Lung (tissue), 12 donors: Measurements from ENCODE around the gene EPC1. TPM values are rescaled to one million over a fixed set of nuclear protein-coding genes. Genes with fewer than 3 reads are reported as not detected.
"Not testable (repeated sequence)": the region's sequence is repeated elsewhere in the genome, so short reads cannot be mapped to it uniquely, and the experiment has no call there.

ENCODE experiments used
- ATAC-seq: fragments of 200-7000 bp; cut with Tn5 transposase; one replicate; pipeline ENCODE4 v1.9.1; 2020; ENCODE audit warnings: moderate number of reproducible peaks; ENCODE audit not compliant: insufficient read depth, low FRiP score
- DNase-seq, 3 donors: peaks; one replicate each; pipeline ENCODE4 v3.0.0-alpha.2; 2013 to 2017
- H3K27ac ChIP-seq, 2 donors: one replicate each; pipeline ENCODE4 v1.5.1; 2013; ENCODE audit warnings: mild to moderate bottlenecking in 2 of 2, moderate library complexity in 2 of 2, control low read depth in 1 of 2, inconsistent platforms in 1 of 2, low read depth in 1 of 2, low read length in 1 of 2
- H3K27me3 ChIP-seq, 3 donors: one replicate each; pipeline ENCODE4 v1.5.1; 2013; ENCODE audit warnings: low read length in 2 of 3; ENCODE audit not compliant: control insufficient read depth in 3 of 3, insufficient read depth in 3 of 3
- H3K36me3 ChIP-seq, 4 donors: one replicate each; pipeline ENCODE4 v1.5.1; 2013; ENCODE audit warnings: low read length in 4 of 4, mild to moderate bottlenecking in 1 of 4, moderate library complexity in 1 of 4; ENCODE audit not compliant: control insufficient read depth in 4 of 4, insufficient read depth in 4 of 4
- H3K4me1 ChIP-seq, 5 donors: one replicate each; pipeline ENCODE4 v1.5.1; 2013; ENCODE audit warnings: low read length in 5 of 5, mild to moderate bottlenecking in 2 of 5, moderate library complexity in 1 of 5; ENCODE audit not compliant: control insufficient read depth in 5 of 5, insufficient read depth in 5 of 5
- H3K4me3 ChIP-seq: one replicate; pipeline ENCODE4 v1.5.1; 2013; ENCODE audit warnings: mild to moderate bottlenecking, control low read depth, moderate library complexity
- H3K9ac ChIP-seq, 2 donors: one replicate each; pipeline ENCODE4 v1.5.1; 2013; ENCODE audit warnings: low read length in 2 of 2, control low read depth in 1 of 2; ENCODE audit not compliant: insufficient read depth in 1 of 2
- H3K9me3 ChIP-seq, 4 donors: one replicate each; pipeline ENCODE4 v1.5.1; 2013; ENCODE audit warnings: low read length in 3 of 4, mild to moderate bottlenecking in 1 of 4, moderate library complexity in 1 of 4; ENCODE audit not compliant: control insufficient read depth in 4 of 4, insufficient read depth in 3 of 4
- CTCF ChIP-seq: IDR thresholded peaks from 2 replicates; pipeline ENCODE4 v1.5.1; 2012; ENCODE audit warnings: mild to moderate bottlenecking; ENCODE audit errors: control extremely low read depth, extremely low read depth
- WGBS, 2 donors: extraction: QIAGEN DNeasy Blood & Tissue Kit; methylation state at CpG; one replicate each; pipeline ENCODE4 v1.1.7; 2013; 5-methylcytosine and 5-hydroxymethylcytosine counted together
- polyA plus RNA-seq, 2 donors: library from polyadenylated mRNA; stranded (reverse); fragments of 200-250 nt; gene quantifications; one replicate each; pipeline ENCODE4 v1.2.1, GENCODE V29; 2013
- total RNA-seq, 2 donors: library from RNA; depleted of rRNA in 1 of 2; stranded (reverse); fragments of >200 nt in 1 of 2; gene quantifications; one replicate each; pipeline ENCODE4 v1.2.1, GENCODE V29; 2014 to 2021
- donor health status: control.
- donor health status: control.
- donor health status: Bipolar disorder and iron deficiency.
- donor health status: healthy.
- donor health status: DM: yes; HTN: yes; CAD: no.

Gene EPC1
- total and polyA plus RNA-seq, 4 donors, result 13.2 to 109 (median 26.0) TPM

GRCh38 chr10:32367793-32368453 lies 21.0 kb upstream of the EPC1 start:
- Histone ChIP-seq H3K27me3 (no peaks in the 10 kb centered on the region), H3K27ac (peak overlapping the region in 1 of 2 donors; percentile 57), H3K4me3 (no peak overlapping the region), H3K4me1 (peaks cover 0 to 10% (median 3%) of the 10 kb centered on the region in 5 donors), H3K9me3 (no peaks in the 10 kb centered on the region), H3K9ac (no peak overlapping the region), H3K36me3 (peaks cover 0 to 10% (median 0%) of the 10 kb centered on the region in 4 donors)
- ATAC-seq, result peak; percentile 81
- whole genome bisulfite sequencing, 2 donors, result 35 to 36% methylated on average over 7 of the region's 7 CpGs
- peak; percentile 73 for TF ChIP-seq CTCF
- DNase-seq, result peak; percentile 74 to 86 (median 85)

- 52 to 59% methylated on average over 3 of the region's 3 CpGs for WGBS, 2 donors
- no peak for TF ChIP-seq CTCF
- DNase-seq, result no peak
- H3K9ac ChIP-seq, result no peak overlapping the region
- H3K4me1 ChIP-seq, result peaks cover 0 to 10% (median 5%) of the 10 kb centered on the region in 5 donors
- H3K4me3 ChIP-seq, result no peak overlapping the region
- no peaks in the 10 kb centered on the region for H3K9me3 ChIP-seq
- H3K27me3 ChIP-seq, result no peaks in the 10 kb centered on the region
- H3K36me3 ChIP-seq, result peaks cover 0 to 10% (median 3%) of the 10 kb centered on the region in 4 donors
- H3K27ac ChIP-seq, result no peak overlapping the region
- ATAC-seq, result no peak
Measured at GRCh38 chr10:32366588-32366987, 19.6 kb upstream of the EPC1 start.

- H3K4me3 ChIP-seq, result no peak overlapping the region
- DNase-seq (no peak), ATAC-seq (no peak)
- no peaks in the 10 kb centered on the region for H3K27me3 ChIP-seq
- TF ChIP-seq CTCF, result no peak
- peaks cover 0 to 8% (median 5%) of the 10 kb centered on the region in 5 donors for H3K4me1 ChIP-seq
- no peak overlapping the region for H3K27ac ChIP-seq
- no peak overlapping the region for H3K9ac ChIP-seq
- 55% methylated on average over 4 of the region's 4 CpGs for WGBS, 2 donors
- no peaks in the 10 kb centered on the region for H3K9me3 ChIP-seq
- peaks cover 0 to 9% (median 3%) of the 10 kb centered on the region in 4 donors for H3K36me3 ChIP-seq
Measured at GRCh38 chr10:32366111-32366510, 19.2 kb upstream of the EPC1 start.

- H3K36me3 ChIP-seq, H3K9ac ChIP-seq, H3K4me3 ChIP-seq, H3K27me3 ChIP-seq, DNase-seq, H3K4me1 ChIP-seq, H3K9me3 ChIP-seq, ATAC-seq, H3K27ac ChIP-seq: not testable (repeated sequence)
- 94 to 96% methylated on average over 8 of the region's 8 CpGs for WGBS, 2 donors
Measured at GRCh38 chr10:32365404-32365803, 18.4 kb upstream of the EPC1 start.
